Activated CD4-positive, alpha-beta T cell treated with anti-CD3 and anti-CD28 coated beads, Interleukin-2, amount 50 U/mL, for 1 hour (primary cell): ENCODE data around the gene PTPRG.

Experiments used
- DNase-seq: peaks from one replicate; pipeline ENCODE4 v3.0.0-alpha.2; 2020

PTPRG gene

GRCh38 chr3:61943975-61944374, 382.6 kb downstream of the PTPRG start:
- DNase-seq = no peak

GRCh38 chr3:61944726-61945125, 383.4 kb downstream of the PTPRG start:
- DNase-seq = no peak

GRCh38 chr3:61945657-61946056, 384.3 kb downstream of the PTPRG start:
- no peak for DNase-seq

- DNase-seq = no peak
Measured at GRCh38 chr3:61946570-61947324, 385.4 kb downstream of the PTPRG start.

- no peak for DNase-seq
Measured at GRCh38 chr3:61947456-61947855, 386.1 kb downstream of the PTPRG start.

GRCh38 chr3:61948699-61949305, 387.4 kb downstream of the PTPRG start:
- no peak for DNase-seq

GRCh38 chr3:61954097-61954540, 392.7 kb downstream of the PTPRG start:
- DNase-seq = no peak

- DNase-seq = no peak
Measured at GRCh38 chr3:61955483-61955882, 394.1 kb downstream of the PTPRG start.

- no peak for DNase-seq
Measured at GRCh38 chr3:61956236-61956635, 394.9 kb downstream of the PTPRG start.

GRCh38 chr3:61957259-61957658, 395.9 kb downstream of the PTPRG start:
- no peak for DNase-seq

GRCh38 chr3:61960976-61961375, 399.6 kb downstream of the PTPRG start:
- no peak for DNase-seq

- no peak for DNase-seq
Measured at GRCh38 chr3:61961900-61962299, 400.5 kb downstream of the PTPRG start.

GRCh38 chr3:61964566-61964965, 403.2 kb downstream of the PTPRG start:
- DNase-seq = no peak

- DNase-seq = no peak
Measured at GRCh38 chr3:61965770-61966131, 404.4 kb downstream of the PTPRG start.

GRCh38 chr3:61966200-61966599, 404.8 kb downstream of the PTPRG start:
- no peak for DNase-seq

GRCh38 chr3:61967019-61967418, 405.6 kb downstream of the PTPRG start:
- DNase-seq = no peak

- no peak for DNase-seq
Measured at GRCh38 chr3:61967937-61968336, 406.6 kb downstream of the PTPRG start.

- DNase-seq = no peak
Measured at GRCh38 chr3:61974662-61975061, 413.3 kb downstream of the PTPRG start.

GRCh38 chr3:61975199-61975598, 413.8 kb downstream of the PTPRG start:
- no peak for DNase-seq

- DNase-seq = no peak
Measured at GRCh38 chr3:61975936-61976335, 414.6 kb downstream of the PTPRG start.

GRCh38 chr3:61978460-61979419, 417.4 kb downstream of the PTPRG start:
- no peak for DNase-seq

- no peak for DNase-seq
Measured at GRCh38 chr3:61979638-61980037, 418.3 kb downstream of the PTPRG start.

- no peak for DNase-seq
Measured at GRCh38 chr3:61980041-61980440, 418.7 kb downstream of the PTPRG start.

GRCh38 chr3:61981060-61981459, 419.7 kb downstream of the PTPRG start:
- no peak for DNase-seq
